Natural killer cell (primary cell): Measurements from ENCODE around the gene TMEM132D. TPM values are rescaled to one million over a fixed set of nuclear protein-coding genes. Genes with fewer than 3 reads are reported as not detected.

Source experiments
- ATAC-seq, 3 donors: fragments of 150-1000 bp in 2 of 3; fragments of 200-7000 bp in 1 of 3; cut with Tn5 transposase; 1 replicate in 1 of 3; 2 replicates in 2 of 3; pipeline ENCODE4 v1.10.0; 2021; ENCODE audit warnings: mild to moderate bottlenecking in 2 of 3, moderate library complexity in 2 of 3
- DNase-seq, 2 donors: peaks; one replicate each; pipeline versions ENCODE4 v3.0.0 to v3.0.0-alpha.2; 2013 to 2021; ENCODE audit warnings: mixed read lengths in 1 of 2
- H3K27ac ChIP-seq: one replicate; pipeline ENCODE4 v1.5.1; 2013; ENCODE audit warnings: mild to moderate bottlenecking, low read length
- H3K27me3 ChIP-seq: one replicate; pipeline ENCODE4 v1.6.1; 2013; ENCODE audit warnings: low read length; ENCODE audit not compliant: control insufficient read depth, insufficient read depth
- H3K36me3 ChIP-seq: one replicate; pipeline ENCODE4 v1.6.1; 2013; ENCODE audit warnings: low read length; ENCODE audit not compliant: control insufficient read depth, insufficient read depth
- H3K4me1 ChIP-seq: one replicate; pipeline ENCODE4 v1.6.1; 2013; ENCODE audit warnings: low read length; ENCODE audit not compliant: control insufficient read depth, insufficient read depth
- H3K4me3 ChIP-seq: one replicate; pipeline ENCODE4 v1.5.1; 2013; ENCODE audit warnings: low read length
- H3K9me3 ChIP-seq: one replicate; pipeline ENCODE4 v1.6.1; 2013; ENCODE audit warnings: low read length; ENCODE audit not compliant: control insufficient read depth, insufficient read depth
- H3K27ac Mint-ChIP-seq, 2 donors: one replicate each; pipeline ENCODE4 v1.8.0; 2022; ENCODE audit warnings: mild to moderate bottlenecking in 2 of 2, mixed read lengths in 2 of 2, moderate library complexity in 1 of 2
- H3K27me3 Mint-ChIP-seq, 2 donors: one replicate each; pipeline ENCODE4 v1.8.0; 2022; ENCODE audit warnings: low read depth in 2 of 2, mixed read lengths in 2 of 2
- H3K36me3 Mint-ChIP-seq: one replicate; pipeline ENCODE4 v1.8.0; 2022; ENCODE audit warnings: mixed read lengths
- H3K4me1 Mint-ChIP-seq, 2 donors: one replicate each; pipeline ENCODE4 v1.8.0; 2022; ENCODE audit warnings: mixed read lengths in 2 of 2
- H3K4me3 Mint-ChIP-seq: one replicate; pipeline ENCODE4 v1.8.0; 2022; ENCODE audit warnings: mild to moderate bottlenecking, moderate library complexity, mixed read lengths
- H3K9me3 Mint-ChIP-seq, 2 donors: one replicate each; pipeline ENCODE4 v1.8.0; 2022; ENCODE audit warnings: mixed read lengths in 2 of 2
- WGBS: methylation state at CpG from one replicate; pipeline ENCODE4 v1.1.7; 2013; ENCODE audit warnings: missing lambda C conversion rate; ENCODE audit not compliant: insufficient coverage; 5-methylcytosine and 5-hydroxymethylcytosine counted together
- intact Hi-C: fragments of 100-400 bp; cut with micrococcal nuclease; formaldehyde crosslinking; loops from one replicate; pipeline ENCODE4 v1.14.2; 2022
- total RNA-seq, 4 donors: library from RNA; stranded (reverse); fragments of 120-200 nt in 1 of 4; gene quantifications; one replicate each; pipeline versions ENCODE4 v1.2.3 to v1.2.4, GENCODE V29; 2013 to 2022
- TF ChIP-seq, protein P1 (sequence below): fragments of 200-600 bp; IDR thresholded peaks from one replicate; pipeline ENCODE4 v1.8.0; 2022; ENCODE audit warnings: antibody characterized with exemption

Gene TMEM132D
- total RNA-seq, 3 donors from 2014 or later (not counting 1 experiment from before 2014, with no cell fraction given) = not detected

DNA sequence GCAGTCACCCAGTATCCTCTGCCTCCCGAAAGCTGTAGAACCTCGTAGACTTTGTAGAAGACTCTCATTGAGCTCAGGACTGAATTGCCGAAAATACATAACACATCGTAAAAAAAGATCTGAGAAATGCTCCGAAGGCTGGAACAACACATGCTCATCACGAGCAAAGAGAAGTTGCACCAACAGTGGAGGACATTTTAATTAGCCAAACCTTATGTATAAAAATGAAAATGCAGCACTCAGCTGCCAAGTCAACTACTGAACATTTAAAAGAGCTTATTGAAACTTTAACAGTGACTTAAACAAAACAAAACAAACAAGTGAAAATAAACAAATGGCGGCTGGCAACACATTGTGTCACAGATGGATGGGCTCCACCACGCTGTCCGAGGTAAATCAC, 519.9 kb downstream of the TMEM132D start:
- WGBS = 81% methylated on average over 9 of the region's 9 CpGs
- H3K9me3 ChIP-seq = peaks cover 4% of the 10 kb centered on the region
- ATAC-seq = no peak

DNA sequence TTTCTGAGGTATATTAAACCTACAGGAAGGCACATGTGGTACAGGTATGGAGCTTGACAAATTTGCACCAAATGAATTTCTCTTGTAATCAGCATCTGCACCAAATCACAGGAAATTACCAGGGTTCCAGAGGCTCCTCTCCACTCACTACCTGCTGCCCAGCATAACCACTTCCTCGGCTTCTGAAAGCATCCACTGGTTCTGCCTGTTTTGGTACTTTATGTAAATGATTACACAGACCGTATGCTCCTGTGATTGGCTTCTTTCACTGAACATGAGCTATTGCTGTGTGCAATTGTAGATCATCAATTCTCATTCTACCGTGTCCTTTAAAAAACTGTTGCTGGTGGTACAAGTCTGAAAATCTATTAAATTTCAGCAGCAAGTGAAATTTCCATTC, 522.1 kb downstream of the TMEM132D start:
- no peak for DNase-seq
- H3K27me3 Mint-ChIP-seq = peaks cover 5 to 11% of the 10 kb centered on the region in 2 donors
- TF ChIP-seq, protein P1, sequence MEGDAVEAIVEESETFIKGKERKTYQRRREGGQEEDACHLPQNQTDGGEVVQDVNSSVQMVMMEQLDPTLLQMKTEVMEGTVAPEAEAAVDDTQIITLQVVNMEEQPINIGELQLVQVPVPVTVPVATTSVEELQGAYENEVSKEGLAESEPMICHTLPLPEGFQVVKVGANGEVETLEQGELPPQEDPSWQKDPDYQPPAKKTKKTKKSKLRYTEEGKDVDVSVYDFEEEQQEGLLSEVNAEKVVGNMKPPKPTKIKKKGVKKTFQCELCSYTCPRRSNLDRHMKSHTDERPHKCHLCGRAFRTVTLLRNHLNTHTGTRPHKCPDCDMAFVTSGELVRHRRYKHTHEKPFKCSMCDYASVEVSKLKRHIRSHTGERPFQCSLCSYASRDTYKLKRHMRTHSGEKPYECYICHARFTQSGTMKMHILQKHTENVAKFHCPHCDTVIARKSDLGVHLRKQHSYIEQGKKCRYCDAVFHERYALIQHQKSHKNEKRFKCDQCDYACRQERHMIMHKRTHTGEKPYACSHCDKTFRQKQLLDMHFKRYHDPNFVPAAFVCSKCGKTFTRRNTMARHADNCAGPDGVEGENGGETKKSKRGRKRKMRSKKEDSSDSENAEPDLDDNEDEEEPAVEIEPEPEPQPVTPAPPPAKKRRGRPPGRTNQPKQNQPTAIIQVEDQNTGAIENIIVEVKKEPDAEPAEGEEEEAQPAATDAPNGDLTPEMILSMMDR = no peak
- intact Hi-C loops = no loop called here
- Histone ChIP-seq H3K36me3 (no peaks in the 10 kb centered on the region), H3K27me3 (no peaks in the 10 kb centered on the region), H3K9me3 (peaks cover 4% of the 10 kb centered on the region), H3K27ac (no peak overlapping the region), H3K4me1 (no peaks in the 10 kb centered on the region), H3K4me3 (no peak overlapping the region)
- H3K4me3 Mint-ChIP-seq = no peak overlapping the region
- H3K9me3 Mint-ChIP-seq = no peaks in the 10 kb centered on the region
- H3K27ac Mint-ChIP-seq = no peak overlapping the region
- no peaks in the 10 kb centered on the region for H3K4me1 Mint-ChIP-seq
- 78% methylated on average over 3 of the region's 3 CpGs for WGBS
- H3K36me3 Mint-ChIP-seq = no peaks in the 10 kb centered on the region
- ATAC-seq = no peak

More for the DNA sequence above, 519.9 kb downstream of the TMEM132D start:
- no peaks in the 10 kb centered on the region for H3K36me3 ChIP-seq
- no peak for DNase-seq
- no peaks in the 10 kb centered on the region for H3K4me1 Mint-ChIP-seq
- no peaks in the 10 kb centered on the region for H3K9me3 Mint-ChIP-seq
- H3K4me1 ChIP-seq = no peaks in the 10 kb centered on the region
- no peak overlapping the region for H3K4me3 ChIP-seq
- H3K27ac Mint-ChIP-seq = no peak overlapping the region
- TF ChIP-seq, protein P1 = no peak
- no peaks in the 10 kb centered on the region for H3K27me3 ChIP-seq
- no peaks in the 10 kb centered on the region for H3K36me3 Mint-ChIP-seq
- peaks cover 5 to 11% of the 10 kb centered on the region in 2 donors for H3K27me3 Mint-ChIP-seq
- H3K4me3 Mint-ChIP-seq = no peak overlapping the region
- no peak overlapping the region for H3K27ac ChIP-seq
- intact Hi-C loops = no loop called here

DNA sequence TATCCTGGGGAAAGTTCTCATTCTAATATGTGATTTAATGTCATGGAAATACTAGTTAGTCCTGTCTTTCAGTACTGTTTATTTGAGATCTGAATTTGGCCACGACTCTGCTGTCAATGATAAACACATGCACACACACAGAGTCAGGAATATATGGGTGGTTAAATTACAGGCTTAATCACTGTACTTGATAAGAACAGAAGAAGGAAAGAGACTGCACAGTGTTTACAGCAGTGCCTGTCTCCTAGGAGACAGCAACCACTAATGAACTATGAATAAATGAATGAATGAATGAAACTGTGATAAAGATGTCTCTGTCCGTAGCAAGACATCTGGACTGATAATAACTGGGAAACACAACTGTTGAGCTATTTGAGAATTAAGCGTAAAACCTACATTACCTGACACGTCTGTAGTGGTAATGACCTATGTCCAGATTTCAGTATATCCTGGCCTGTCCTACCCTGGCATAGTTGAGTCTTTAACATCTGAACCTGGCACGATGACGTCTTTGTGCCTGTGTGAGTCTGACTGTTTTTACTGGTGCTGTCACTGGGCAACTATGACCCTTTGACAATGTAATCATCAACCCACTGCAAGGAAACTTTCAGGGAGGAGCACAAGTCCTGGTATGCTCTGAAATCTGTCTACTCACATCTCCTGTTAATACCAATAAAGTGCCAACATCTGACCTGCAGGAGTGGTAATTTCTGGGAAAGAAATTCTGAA, 524.6 kb downstream of the TMEM132D start:
- Histone ChIP-seq H3K27me3 (no peaks in the 10 kb centered on the region), H3K4me1 (no peaks in the 10 kb centered on the region), H3K4me3 (no peak overlapping the region), H3K27ac (no peak overlapping the region), H3K36me3 (no peaks in the 10 kb centered on the region), H3K9me3 (no peaks in the 10 kb centered on the region)
- DNase-seq (no peak), ATAC-seq (no peak)
- TF ChIP-seq, protein P1 = no peak
- H3K4me1 Mint-ChIP-seq = no peaks in the 10 kb centered on the region
- H3K27me3 Mint-ChIP-seq = peaks cover 5 to 11% of the 10 kb centered on the region in 2 donors
- H3K4me3 Mint-ChIP-seq = no peak overlapping the region
- no peak overlapping the region for H3K27ac Mint-ChIP-seq
- intact Hi-C loops = no loop called here
- H3K9me3 Mint-ChIP-seq = no peaks in the 10 kb centered on the region
- 91% methylated on average over 5 of the region's 6 CpGs for WGBS
- H3K36me3 Mint-ChIP-seq = no peaks in the 10 kb centered on the region

DNA sequence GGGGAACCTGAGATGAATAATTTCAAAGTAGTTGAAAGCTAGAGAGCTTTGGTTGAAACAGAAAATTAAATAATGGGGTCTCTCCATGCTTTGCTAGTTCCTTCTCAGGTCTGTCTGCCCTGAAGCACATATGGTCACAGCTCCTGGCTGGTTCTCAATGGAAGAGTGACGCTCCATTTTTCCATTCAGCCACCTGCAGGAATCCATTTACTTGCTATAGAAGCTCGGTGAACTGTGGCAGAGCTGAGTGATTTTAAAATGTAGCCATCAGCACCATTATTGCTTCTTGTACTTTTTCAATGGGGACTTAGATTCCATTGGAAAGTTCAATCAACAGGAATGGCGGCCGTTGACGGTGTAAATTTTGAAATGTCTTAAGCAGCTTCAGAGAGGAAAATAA, 525.3 kb downstream of the TMEM132D start:
- Mint-ChIP-seq H3K4me3 (no peak overlapping the region), H3K9me3 (no peaks in the 10 kb centered on the region), H3K27me3 (peaks cover 5 to 11% of the 10 kb centered on the region in 2 donors), H3K27ac (no peak overlapping the region), H3K36me3 (no peaks in the 10 kb centered on the region), H3K4me1 (no peaks in the 10 kb centered on the region)
- DNase-seq (no peak), ATAC-seq (no peak)
- Histone ChIP-seq H3K27ac (no peak overlapping the region), H3K36me3 (no peaks in the 10 kb centered on the region), H3K4me3 (no peak overlapping the region), H3K9me3 (no peaks in the 10 kb centered on the region), H3K4me1 (no peaks in the 10 kb centered on the region), H3K27me3 (no peaks in the 10 kb centered on the region)
- TF ChIP-seq, protein P1 = no peak
- intact Hi-C loops = no loop called here
- WGBS = 89% methylated on average over 5 of the region's 5 CpGs
